ENCODE data around the gene ANAPC16. TPM values are rescaled to one million over a fixed set of nuclear protein-coding genes. Genes with fewer than 3 reads are reported as not detected.

ANAPC16 gene
- 34.7 and 45.3 TPM in 2 replicates for total RNA-seq

GRCh38 chr10:72215611-72216549 is at the start of gene ANAPC16, which contains the start of gene ASCC1:
ANAPC16 (plus strand) TSS chr10:72216012; CDS start chr10:72223915, 7,903 bp downstream.
ASCC1 (minus strand) TSS chr10:72216276; CDS start chr10:72213298, 2,978 bp downstream.

DNA sequence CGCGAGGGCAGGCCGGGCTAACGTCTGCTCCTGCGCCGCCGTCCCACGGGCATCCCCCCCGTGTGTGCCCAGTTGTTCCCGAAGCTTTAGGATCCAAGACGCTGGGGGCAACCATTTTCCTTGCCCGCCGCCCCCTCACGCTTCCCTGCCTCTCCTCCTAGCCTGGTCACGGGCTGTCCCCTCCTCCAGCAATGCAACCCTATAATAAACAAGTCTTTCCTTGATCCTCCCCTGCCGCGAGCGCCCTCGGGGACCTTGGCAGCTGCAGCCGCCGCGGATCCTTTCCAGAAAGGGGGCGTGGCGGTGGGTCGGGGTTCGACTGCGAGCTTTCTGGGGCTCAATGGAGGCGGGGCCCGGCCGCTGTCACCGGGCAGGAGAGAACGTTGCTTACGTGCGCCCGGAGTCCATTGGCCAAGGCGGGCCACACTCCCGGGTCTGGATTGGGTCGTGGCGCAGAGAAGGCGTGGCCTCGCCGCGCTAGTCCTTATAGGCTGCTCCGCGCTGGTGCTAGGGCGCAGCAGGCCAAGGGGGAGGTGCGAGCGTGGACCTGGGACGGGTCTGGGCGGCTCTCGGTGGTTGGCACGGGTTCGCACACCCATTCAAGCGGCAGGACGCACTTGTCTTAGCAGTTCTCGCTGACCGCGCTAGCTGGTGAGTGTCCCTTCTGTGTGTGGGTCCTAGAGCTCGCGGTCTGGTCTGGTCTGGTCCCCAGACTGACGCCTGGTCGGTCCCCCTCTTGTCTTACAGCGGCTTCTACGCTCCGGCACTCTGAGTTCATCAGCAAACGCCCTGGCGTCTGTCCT is 57.8 kb downstream of the ANAPC16 start, which contains the start of gene DDIT4:
DDIT4 (plus strand) TSS at position 515 of the 803 bp plus-strand sequence. CDS start 293 bp downstream, outside the sequence.

Small RNA genes lying within 50 kb of the gene (small RNA-seq; reads per million reads assigned to genes)
- not detected for gene RF00019
- gene RF00340, result not detected

Other genes starting within 250 kb of the ANAPC16 start
- 0.13 and 0.29 TPM in 2 replicates for gene SPOCK2, start 127.5 kb upstream of the ANAPC16 start, total RNA-seq
- gene ASCC1, start 264 bp downstream of the ANAPC16 start, total RNA-seq, result 39.1 and 46.9 TPM in 2 replicates
- 51.0 and 88.3 TPM in 2 replicates for gene DDIT4, start 57.9 kb downstream of the ANAPC16 start, total RNA-seq
- gene DNAJB12, start 138.9 kb downstream of the ANAPC16 start, total RNA-seq, result 30.7 and 35.5 TPM in 2 replicates